NCI-H1930 (cell line): ENCODE measurements around the gene REPS1.

Experiments used
- DNase-seq, 2 experiments: peaks; one replicate each; lab custom pipeline; 2025; lab: John Stamatoyannopoulos, UW

Gene REPS1

GRCh38 chr6:138856654-138857053, 131.4 kb downstream of the REPS1 start:
- no peak for DNase-seq
